Natural killer cell (primary cell): ENCODE results near the gene DLEC1. TPM values are rescaled to one million over a fixed set of nuclear protein-coding genes. Genes with fewer than 3 reads are reported as not detected.
"Not testable (repeated sequence)": the region's sequence is repeated elsewhere in the genome, so short reads cannot be mapped to it uniquely, and the experiment has no call there.

Experiments used
- ATAC-seq, 3 donors: fragments of 150-1000 bp in 2 of 3; fragments of 200-7000 bp in 1 of 3; cut with Tn5 transposase; 1 replicate in 1 of 3; 2 replicates in 2 of 3; pipeline ENCODE4 v1.10.0; 2021; ENCODE audit warnings: mild to moderate bottlenecking in 2 of 3, moderate library complexity in 2 of 3
- DNase-seq, 2 donors: peaks; one replicate each; pipeline versions ENCODE4 v3.0.0 to v3.0.0-alpha.2; 2013 to 2021; ENCODE audit warnings: mixed read lengths in 1 of 2
- H3K27ac ChIP-seq: one replicate; pipeline ENCODE4 v1.5.1; 2013; ENCODE audit warnings: mild to moderate bottlenecking, low read length
- H3K27me3 ChIP-seq: one replicate; pipeline ENCODE4 v1.6.1; 2013; ENCODE audit warnings: low read length; ENCODE audit not compliant: control insufficient read depth, insufficient read depth
- H3K36me3 ChIP-seq: one replicate; pipeline ENCODE4 v1.6.1; 2013; ENCODE audit warnings: low read length; ENCODE audit not compliant: control insufficient read depth, insufficient read depth
- H3K4me1 ChIP-seq: one replicate; pipeline ENCODE4 v1.6.1; 2013; ENCODE audit warnings: low read length; ENCODE audit not compliant: control insufficient read depth, insufficient read depth
- H3K4me3 ChIP-seq: one replicate; pipeline ENCODE4 v1.5.1; 2013; ENCODE audit warnings: low read length
- H3K9me3 ChIP-seq: one replicate; pipeline ENCODE4 v1.6.1; 2013; ENCODE audit warnings: low read length; ENCODE audit not compliant: control insufficient read depth, insufficient read depth
- H3K27ac Mint-ChIP-seq, 2 donors: one replicate each; pipeline ENCODE4 v1.8.0; 2022; ENCODE audit warnings: mild to moderate bottlenecking in 2 of 2, mixed read lengths in 2 of 2, moderate library complexity in 1 of 2
- H3K27me3 Mint-ChIP-seq, 2 donors: one replicate each; pipeline ENCODE4 v1.8.0; 2022; ENCODE audit warnings: low read depth in 2 of 2, mixed read lengths in 2 of 2
- H3K36me3 Mint-ChIP-seq: one replicate; pipeline ENCODE4 v1.8.0; 2022; ENCODE audit warnings: mixed read lengths
- H3K4me1 Mint-ChIP-seq, 2 donors: one replicate each; pipeline ENCODE4 v1.8.0; 2022; ENCODE audit warnings: mixed read lengths in 2 of 2
- H3K4me3 Mint-ChIP-seq: one replicate; pipeline ENCODE4 v1.8.0; 2022; ENCODE audit warnings: mild to moderate bottlenecking, moderate library complexity, mixed read lengths
- H3K9me3 Mint-ChIP-seq, 2 donors: one replicate each; pipeline ENCODE4 v1.8.0; 2022; ENCODE audit warnings: mixed read lengths in 2 of 2
- WGBS: methylation state at CpG from one replicate; pipeline ENCODE4 v1.1.7; 2013; ENCODE audit warnings: missing lambda C conversion rate; ENCODE audit not compliant: insufficient coverage; 5-methylcytosine and 5-hydroxymethylcytosine counted together
- intact Hi-C: fragments of 100-400 bp; cut with micrococcal nuclease; formaldehyde crosslinking; loops from one replicate; pipeline ENCODE4 v1.14.2; 2022
- total RNA-seq, 4 donors: library from RNA; stranded (reverse); fragments of 120-200 nt in 1 of 4; gene quantifications; one replicate each; pipeline versions ENCODE4 v1.2.3 to v1.2.4, GENCODE V29; 2013 to 2022
- TF ChIP-seq, protein P1 (sequence below): fragments of 200-600 bp; IDR thresholded peaks from one replicate; pipeline ENCODE4 v1.8.0; 2022; ENCODE audit warnings: antibody characterized with exemption

DLEC1 gene
- total RNA-seq, 3 donors from 2014 or later (not counting 1 experiment from before 2014, with no cell fraction given) = 6.1 to 7.5 (median 7.0) TPM

DNA sequence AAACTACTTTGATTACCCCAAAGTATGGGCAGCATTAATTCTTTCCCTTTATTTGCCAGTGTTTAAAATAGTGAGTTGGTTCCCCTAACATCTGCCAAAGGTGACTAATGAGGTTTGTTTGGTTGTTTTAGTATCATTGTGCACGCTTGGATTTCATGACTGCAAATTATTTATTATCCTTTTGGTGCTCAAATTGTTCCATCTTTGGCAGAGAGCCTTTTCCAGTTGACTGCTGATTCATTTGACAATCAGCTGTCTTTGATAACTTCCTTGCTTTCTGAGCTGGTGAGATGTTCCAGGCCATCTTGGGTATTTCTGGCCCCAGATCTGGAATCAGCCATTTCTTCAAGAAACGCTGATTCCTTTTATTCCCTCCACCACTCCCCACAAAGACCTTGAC, 8.9 kb downstream of the DLEC1 start:
- TF ChIP-seq, protein P1, sequence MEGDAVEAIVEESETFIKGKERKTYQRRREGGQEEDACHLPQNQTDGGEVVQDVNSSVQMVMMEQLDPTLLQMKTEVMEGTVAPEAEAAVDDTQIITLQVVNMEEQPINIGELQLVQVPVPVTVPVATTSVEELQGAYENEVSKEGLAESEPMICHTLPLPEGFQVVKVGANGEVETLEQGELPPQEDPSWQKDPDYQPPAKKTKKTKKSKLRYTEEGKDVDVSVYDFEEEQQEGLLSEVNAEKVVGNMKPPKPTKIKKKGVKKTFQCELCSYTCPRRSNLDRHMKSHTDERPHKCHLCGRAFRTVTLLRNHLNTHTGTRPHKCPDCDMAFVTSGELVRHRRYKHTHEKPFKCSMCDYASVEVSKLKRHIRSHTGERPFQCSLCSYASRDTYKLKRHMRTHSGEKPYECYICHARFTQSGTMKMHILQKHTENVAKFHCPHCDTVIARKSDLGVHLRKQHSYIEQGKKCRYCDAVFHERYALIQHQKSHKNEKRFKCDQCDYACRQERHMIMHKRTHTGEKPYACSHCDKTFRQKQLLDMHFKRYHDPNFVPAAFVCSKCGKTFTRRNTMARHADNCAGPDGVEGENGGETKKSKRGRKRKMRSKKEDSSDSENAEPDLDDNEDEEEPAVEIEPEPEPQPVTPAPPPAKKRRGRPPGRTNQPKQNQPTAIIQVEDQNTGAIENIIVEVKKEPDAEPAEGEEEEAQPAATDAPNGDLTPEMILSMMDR = no peak
- H3K27me3 ChIP-seq = no peaks in the 10 kb centered on the region
- intact Hi-C loops = no loop called here
- DNase-seq = no peak
- no peaks in the 10 kb centered on the region for H3K27me3 Mint-ChIP-seq
- peaks cover 7% of the 10 kb centered on the region for H3K36me3 Mint-ChIP-seq
- H3K9me3 Mint-ChIP-seq = no peaks in the 10 kb centered on the region
- H3K9me3 ChIP-seq = no peaks in the 10 kb centered on the region
- no peak overlapping the region for H3K4me3 Mint-ChIP-seq
- no peak overlapping the region for H3K27ac ChIP-seq
- no peak for ATAC-seq
- 85% methylated on average over 2 of the region's 2 CpGs for WGBS
- H3K4me1 ChIP-seq = no peaks in the 10 kb centered on the region
- no peak overlapping the region for H3K27ac Mint-ChIP-seq
- no peaks in the 10 kb centered on the region for H3K4me1 Mint-ChIP-seq
- H3K36me3 ChIP-seq = no peaks in the 10 kb centered on the region
- no peak overlapping the region for H3K4me3 ChIP-seq

DNA sequence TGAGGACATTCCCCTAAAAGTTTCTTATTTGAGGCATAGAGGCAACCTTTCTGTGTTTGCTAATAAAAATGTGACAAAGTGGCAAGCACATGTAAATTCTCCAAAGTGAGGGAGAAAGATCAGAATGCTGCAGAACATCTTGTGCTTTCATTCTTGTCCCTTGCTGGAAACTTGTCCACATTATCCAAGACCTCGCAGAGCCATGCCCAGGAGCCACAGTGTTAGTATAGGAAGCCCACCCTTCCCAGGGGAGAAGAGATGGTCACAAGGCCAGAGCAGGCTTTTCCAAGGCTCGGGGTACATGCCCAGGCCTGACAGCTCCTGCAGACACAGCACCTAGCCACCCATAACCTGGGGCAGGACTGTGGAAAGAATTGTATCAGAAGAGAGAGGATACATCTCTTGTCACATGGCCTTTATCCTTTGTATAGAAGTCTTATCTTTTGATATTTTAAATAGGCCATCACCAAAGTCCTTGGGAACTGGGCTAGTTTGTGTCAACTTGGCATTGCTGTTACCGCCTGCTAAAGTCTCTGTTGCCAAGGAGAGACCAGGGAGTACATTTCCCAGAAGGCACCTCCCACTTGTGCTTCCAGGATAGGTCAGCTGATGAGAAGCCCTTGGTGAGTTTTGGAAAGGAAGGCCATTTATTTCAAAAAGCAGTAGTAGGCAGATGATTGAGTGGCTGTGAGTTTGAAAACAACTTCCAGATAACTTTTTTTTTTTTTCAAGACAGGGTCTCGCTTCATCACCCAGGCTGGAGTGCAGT, 10.5 kb downstream of the DLEC1 start:
- Histone ChIP-seq H3K27ac (no peak overlapping the region), H3K4me3 (no peak overlapping the region), H3K36me3 (no peaks in the 10 kb centered on the region), H3K9me3 (no peaks in the 10 kb centered on the region), H3K27me3 (no peaks in the 10 kb centered on the region), H3K4me1 (no peaks in the 10 kb centered on the region)
- Mint-ChIP-seq H3K27ac (no peak overlapping the region), H3K4me1 (no peaks in the 10 kb centered on the region), H3K4me3 (no peak overlapping the region), H3K27me3 (no peaks in the 10 kb centered on the region), H3K9me3 (no peaks in the 10 kb centered on the region), H3K36me3 (peaks cover 7% of the 10 kb centered on the region)
- intact Hi-C loops = no loop called here
- DNase-seq = no peak
- 100% methylated on average over 3 of the region's 4 CpGs for WGBS
- no peak for ATAC-seq
- TF ChIP-seq, protein P1 = no peak

DNA sequence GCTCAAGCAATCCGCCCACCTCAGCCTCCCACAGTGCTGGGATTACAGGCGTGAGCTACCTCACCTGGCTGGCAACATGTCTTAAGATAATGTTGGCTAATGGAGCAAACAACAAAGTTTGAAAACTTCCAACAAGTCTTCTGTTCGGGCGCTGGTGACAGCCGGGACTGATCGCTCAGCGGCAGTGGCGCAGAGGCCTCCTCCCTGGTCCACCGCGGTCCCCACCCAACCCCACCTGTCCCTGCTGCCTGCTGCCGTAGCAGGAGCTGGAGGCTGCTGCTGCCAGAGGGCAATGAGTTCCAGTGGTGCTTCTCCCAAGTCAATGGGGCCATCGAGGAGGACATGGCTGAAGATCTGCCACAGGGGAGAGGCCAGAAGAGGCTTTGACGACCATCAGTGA, 12.1 kb downstream of the DLEC1 start:
- intact Hi-C loops = no loop called here
- no peaks in the 10 kb centered on the region for H3K27me3 Mint-ChIP-seq
- H3K4me3 Mint-ChIP-seq = no peak overlapping the region
- ATAC-seq (no peak), DNase-seq (no peak)
- TF ChIP-seq, protein P1 = no peak
- peaks cover 7% of the 10 kb centered on the region for H3K36me3 Mint-ChIP-seq
- Histone ChIP-seq H3K9me3 (no peaks in the 10 kb centered on the region), H3K36me3 (no peaks in the 10 kb centered on the region), H3K27ac (no peak overlapping the region), H3K4me3 (no peak overlapping the region), H3K27me3 (no peaks in the 10 kb centered on the region), H3K4me1 (no peaks in the 10 kb centered on the region)
- H3K9me3 Mint-ChIP-seq = no peaks in the 10 kb centered on the region
- WGBS = 92% methylated on average over 13 of the region's 13 CpGs
- H3K27ac Mint-ChIP-seq = no peak overlapping the region
- no peaks in the 10 kb centered on the region for H3K4me1 Mint-ChIP-seq

DNA sequence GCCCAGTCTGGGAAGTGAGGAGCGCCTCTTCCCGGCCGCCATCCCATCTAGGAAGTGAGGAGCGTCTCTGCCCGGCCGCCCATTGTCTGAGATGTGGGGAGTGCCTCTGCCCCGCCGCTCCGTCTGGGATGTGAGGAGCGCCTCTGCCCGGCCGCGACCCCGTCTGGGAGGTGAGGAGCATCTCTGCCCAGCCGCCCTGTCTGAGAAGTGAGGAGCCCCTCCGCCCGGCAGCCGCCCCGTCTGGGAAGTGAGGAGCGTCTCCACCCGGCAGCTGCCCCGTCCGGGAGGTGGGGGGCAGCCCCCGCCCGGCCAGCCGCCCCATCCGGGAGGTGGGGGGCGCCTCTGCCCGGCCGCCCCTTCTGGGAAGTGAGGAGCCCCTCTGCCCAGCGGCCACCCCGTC, 14.3 kb downstream of the DLEC1 start:
- H3K27me3 ChIP-seq, H3K9me3 ChIP-seq, H3K27me3 Mint-ChIP-seq, H3K36me3 Mint-ChIP-seq, H3K4me1 ChIP-seq, H3K27ac ChIP-seq, H3K4me1 Mint-ChIP-seq, intact Hi-C loops, H3K4me3 Mint-ChIP-seq, H3K27ac Mint-ChIP-seq, ATAC-seq, H3K36me3 ChIP-seq, H3K4me3 ChIP-seq, DNase-seq, H3K9me3 Mint-ChIP-seq: not testable (repeated sequence)
- 94% methylated on average over 21 of the region's 32 CpGs for WGBS

DNA sequence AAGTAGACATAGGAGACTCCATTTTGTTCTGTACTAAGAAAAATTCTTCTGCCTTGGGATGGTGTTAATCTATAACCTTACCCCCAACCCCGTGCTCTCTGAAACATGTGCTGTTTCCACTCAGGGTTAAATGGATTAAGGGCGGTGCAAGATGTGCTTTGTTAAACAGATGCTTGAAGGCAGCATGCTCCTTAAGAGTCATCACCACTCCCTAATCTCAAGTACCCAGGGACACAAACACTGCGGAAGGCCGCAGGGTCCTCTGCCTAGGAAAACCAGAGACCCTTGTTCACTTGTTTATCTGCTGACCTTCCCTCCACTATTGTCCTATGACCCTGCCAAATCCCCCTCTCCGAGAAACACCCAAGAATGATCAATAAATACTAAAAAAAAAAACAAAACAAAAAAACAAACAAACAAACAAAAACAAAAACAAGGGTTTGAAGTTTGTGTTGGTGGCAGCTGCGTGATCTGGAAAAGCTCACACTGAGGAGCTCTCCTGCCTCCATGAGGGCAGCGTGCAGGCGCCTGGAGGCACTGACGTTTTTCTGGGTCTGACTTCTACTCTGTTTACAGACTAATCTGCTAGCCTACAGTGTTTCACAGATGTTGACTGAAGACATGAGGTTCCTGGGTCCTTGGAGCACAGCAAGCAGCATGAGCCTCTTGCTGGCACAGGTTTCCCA, 14.9 kb downstream of the DLEC1 start:
- intact Hi-C loops, H3K27me3 ChIP-seq, H3K9me3 Mint-ChIP-seq, H3K27me3 Mint-ChIP-seq, H3K9me3 ChIP-seq, H3K4me1 Mint-ChIP-seq, H3K36me3 Mint-ChIP-seq, H3K4me1 ChIP-seq, H3K27ac Mint-ChIP-seq, H3K36me3 ChIP-seq, H3K4me3 ChIP-seq, H3K27ac ChIP-seq, DNase-seq, ATAC-seq, H3K4me3 Mint-ChIP-seq: not testable (repeated sequence)
- WGBS = 88% methylated on average over 4 of the region's 9 CpGs
